Fibroblast of mammary gland (primary cell): ENCODE measurements around the gene AOPEP.

Experiments used
- DNase-seq: peaks from one replicate; pipeline ENCODE4 v3.0.0-alpha.2; 2010; ENCODE audit warnings: low read depth
- H3K4me3 ChIP-seq: 2 replicates; pipeline ENCODE4 v1.5.1; 2011; ENCODE audit warnings: low read depth, mild to moderate bottlenecking, low read length, moderate library complexity; ENCODE audit not compliant: control insufficient read depth
- CTCF ChIP-seq: conservative IDR thresholded peaks from 2 replicates; pipeline ENCODE4 v1.5.1; 2011; ENCODE audit warnings: low read depth, low read length, inconsistent platforms; ENCODE audit not compliant: control insufficient read depth, insufficient read depth

The AOPEP gene

GRCh38 chr9:94908011-94908563, 181.6 kb downstream of the AOPEP start:
- no peak for TF ChIP-seq CTCF
- DNase-seq, result peak; percentile 65
- no peak overlapping the region for H3K4me3 ChIP-seq

GRCh38 chr9:94908583-94909249, 182.2 kb downstream of the AOPEP start:
- TF ChIP-seq CTCF, result no peak
- peak; percentile 28 for DNase-seq
- no peak overlapping the region for H3K4me3 ChIP-seq

- no peak for DNase-seq
- H3K4me3 ChIP-seq, result no peak overlapping the region
- no peak for TF ChIP-seq CTCF
Measured at GRCh38 chr9:94909250-94909894, 182.9 kb downstream of the AOPEP start.

- no peak for TF ChIP-seq CTCF
- H3K4me3 ChIP-seq, result no peak overlapping the region
- no peak for DNase-seq
Measured at GRCh38 chr9:94909965-94910730, 183.6 kb downstream of the AOPEP start.

GRCh38 chr9:94911211-94911610, 184.7 kb downstream of the AOPEP start:
- no peak for DNase-seq
- no peak for TF ChIP-seq CTCF
- H3K4me3 ChIP-seq, result no peak overlapping the region

GRCh38 chr9:94911986-94912635, 185.6 kb downstream of the AOPEP start:
- no peak for DNase-seq
- TF ChIP-seq CTCF, result no peak

More at GRCh38 chr9:94911986-94912635, 185.6 kb downstream of the AOPEP start:
- no peak overlapping the region for H3K4me3 ChIP-seq
